HL-60 (cell line): Measurements from ENCODE around the gene ST6GALNAC3.
"Not testable (repeated sequence)": the region's sequence is repeated elsewhere in the genome, so short reads cannot be mapped to it uniquely, and the experiment has no call there.

Source experiments
- DNase-seq, 2 experiments: peaks; one replicate each; pipeline ENCODE4 v3.0.0-alpha.2; 2010 to 2020; ENCODE audit warnings: low read depth in 1 of 2, low spot score in 1 of 2
- H3K27ac ChIP-seq: fragments of 250-450 bp; sonication (Bioruptor Pico); replicated peaks from 2 replicates; pipeline ENCODE4 v1.5.1; 2020; ENCODE audit warnings: mild to moderate bottlenecking, moderate library complexity
- H3K27me3 ChIP-seq: fragments of 250-450 bp; sonication (Bioruptor Pico); 2 replicates; pipeline ENCODE4 v1.5.1; 2021; ENCODE audit warnings: mild to moderate bottlenecking, moderate library complexity; ENCODE audit not compliant: insufficient read depth, poor library complexity, severe bottlenecking
- H3K4me3 ChIP-seq: replicated peaks from 2 replicates; pipeline ENCODE4 v1.5.1; 2011; ENCODE audit warnings: mild to moderate bottlenecking, control low read depth, low read length; ENCODE audit not compliant: insufficient read depth
- CTCF ChIP-seq: IDR thresholded peaks from one replicate; pipeline ENCODE4 v1.5.1; 2011; ENCODE audit warnings: low read length, control low read depth, inconsistent platforms; ENCODE audit not compliant: insufficient read depth
- GABPA ChIP-seq: IDR thresholded peaks from 2 replicates; pipeline ENCODE4 v1.6.1; 2012; ENCODE audit warnings: low read depth
- POLR2AphosphoS5 ChIP-seq: IDR thresholded peaks from 2 replicates; pipeline ENCODE4 v1.6.1; 2012; ENCODE audit warnings: low read depth
- REST ChIP-seq: IDR thresholded peaks from 2 replicates; pipeline ENCODE4 v1.6.1; 2012; ENCODE audit warnings: low read depth; ENCODE audit not compliant: insufficient replicate concordance
- SPI1 ChIP-seq: IDR thresholded peaks from 2 replicates; pipeline ENCODE4 v1.6.1; 2012; ENCODE audit warnings: low read depth, mild to moderate bottlenecking, borderline replicate concordance

The ST6GALNAC3 gene

GRCh38 chr1:76640723-76641122 lies 566.2 kb downstream of the ST6GALNAC3 start:
- no peaks in the 10 kb centered on the region for H3K27me3 ChIP-seq
- DNase-seq = no peak
- TF ChIP-seq POLR2AphosphoS5 (no peak), REST (no peak), GABPA (no peak), SPI1 (no peak)
- no peak overlapping the region for H3K4me3 ChIP-seq
- H3K27ac ChIP-seq = no peak overlapping the region

- Histone ChIP-seq H3K4me3 (no peak overlapping the region), H3K27ac (no peak overlapping the region), H3K27me3 (no peaks in the 10 kb centered on the region)
- no peak for DNase-seq
- TF ChIP-seq GABPA (no peak), REST (no peak), SPI1 (no peak), CTCF (no peak), POLR2AphosphoS5 (no peak)
These were observed 569.6 kb downstream of the ST6GALNAC3 start for GRCh38 chr1:76644139-76644538.

DNA sequence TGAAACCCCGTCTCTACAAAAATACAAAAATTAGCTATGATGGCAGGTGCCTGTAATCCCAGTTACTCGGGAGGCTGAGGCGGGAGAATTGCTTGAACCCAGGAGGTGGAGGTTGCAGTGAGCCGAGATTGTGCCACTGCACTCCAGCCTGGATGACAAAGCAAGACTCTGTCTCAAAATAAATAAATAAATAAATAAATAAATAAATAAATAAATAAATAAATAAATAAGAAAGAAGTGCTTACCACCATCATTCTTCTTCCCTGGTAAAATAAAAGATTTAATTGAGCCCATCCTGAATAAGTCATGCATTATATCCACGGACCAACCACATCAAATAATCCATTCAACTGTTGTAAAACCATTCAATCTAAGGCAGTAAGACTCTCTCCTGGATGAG lies 578.3 kb downstream of the ST6GALNAC3 start:
- DNase-seq = not testable (repeated sequence)

GRCh38 chr1:76657623-76658022 lies 583.1 kb downstream of the ST6GALNAC3 start:
- H3K4me3 ChIP-seq = no peak overlapping the region
- TF ChIP-seq REST (no peak), SPI1 (no peak), POLR2AphosphoS5 (no peak), CTCF (no peak), GABPA (no peak)
- no peak for DNase-seq
- H3K27ac ChIP-seq = no peak overlapping the region
- no peaks in the 10 kb centered on the region for H3K27me3 ChIP-seq

More for the DNA sequence above, 578.3 kb downstream of the ST6GALNAC3 start:
- H3K4me3 ChIP-seq, H3K27me3 ChIP-seq, H3K27ac ChIP-seq: not testable (repeated sequence)
